C1 segment of cervical spinal cord (tissue), 14 donors: Measurements from ENCODE around the gene ZNF430.
A peak's percentile ranks its signal among the peaks of the same experiment; 100 is the strongest.
"Not testable (repeated sequence)": the region's sequence is repeated elsewhere in the genome, so short reads cannot be mapped to it uniquely, and the experiment has no call there.

Source experiments
- DNase-seq, 14 donors: peaks; one replicate each; lab custom pipeline; 2025; lab: John Stamatoyannopoulos, UW

Gene ZNF430

GRCh38 chr19:21020298-21021227, at the start of gene ZNF430:
TSS of gene ZNF430 (plus strand) at chr19:21020657. CDS start at chr19:21020801, 144 bp downstream.
- DNase-seq, result peak; percentile 50 to 94 (median 91)

DNA sequence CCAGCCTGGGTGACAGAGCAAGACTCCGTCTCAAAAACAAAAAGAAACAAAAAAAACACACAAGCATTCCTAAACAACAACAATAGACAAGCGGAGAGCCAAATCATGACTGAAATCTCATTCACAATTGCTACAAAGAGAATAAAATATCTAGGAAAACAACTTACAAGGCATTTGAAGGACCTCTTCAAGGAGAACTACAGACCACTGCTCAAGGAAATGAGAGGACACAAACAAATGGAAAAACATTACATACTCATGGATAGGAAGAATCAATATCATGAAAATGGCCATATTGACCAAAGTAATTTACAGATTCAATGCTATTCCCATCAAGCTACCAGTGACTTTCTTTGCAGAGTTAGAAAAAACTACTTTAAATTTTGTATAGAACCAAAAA, 27.7 kb upstream of the ZNF430 start:
- DNase-seq, result not testable (repeated sequence)

DNA sequence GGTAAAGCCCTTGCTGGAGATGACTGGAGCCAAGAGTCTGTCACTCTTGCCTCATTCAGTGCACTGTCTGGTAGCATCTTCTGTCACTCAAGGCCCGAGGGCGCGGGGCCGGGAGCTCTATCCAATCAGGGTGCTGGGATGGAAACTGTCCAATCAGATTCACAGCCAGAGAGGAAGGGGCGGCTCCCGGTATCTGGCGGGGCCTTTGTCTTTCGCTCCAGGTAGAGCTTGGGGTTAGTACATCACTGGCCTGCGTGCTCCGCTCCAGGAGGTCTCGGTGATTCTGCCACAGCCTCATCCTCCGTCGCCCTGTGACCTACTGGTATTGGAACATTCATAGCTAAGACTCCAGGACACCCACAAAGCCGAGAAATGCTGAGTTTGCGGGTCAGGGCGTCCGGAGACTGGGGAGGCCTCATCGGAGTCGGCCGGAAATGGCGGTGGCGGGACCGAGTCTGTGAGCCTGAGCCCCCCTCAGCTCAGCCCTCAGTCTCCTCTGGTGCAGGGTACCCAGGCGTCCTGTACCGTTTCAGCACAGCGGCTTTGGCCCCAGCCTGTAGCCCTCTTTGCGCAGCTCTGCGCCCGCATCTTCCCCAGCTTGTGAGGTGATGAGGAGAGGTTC, 20.6 kb upstream of the ZNF430 start:
- peak; percentile 18 to 89 (median 82) for DNase-seq

DNA sequence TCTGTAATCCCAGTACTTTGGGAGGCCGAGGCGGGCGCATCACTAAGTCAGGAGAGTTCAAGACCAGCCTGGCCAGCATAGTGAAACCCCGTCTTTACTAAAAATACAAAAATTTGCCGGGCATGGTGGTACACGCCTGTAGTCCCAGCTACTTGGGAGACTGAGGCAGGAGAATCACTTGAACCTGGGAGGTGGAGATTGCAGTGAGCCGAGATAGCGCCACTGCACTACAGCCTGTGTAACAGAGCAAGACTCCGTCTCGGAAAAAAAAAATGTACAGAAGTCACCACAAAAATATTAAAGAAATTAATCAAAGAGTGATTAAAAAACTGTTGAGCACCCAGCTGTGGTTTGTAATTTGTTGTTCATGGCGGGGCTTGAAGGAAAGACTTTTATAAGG, 781 bp downstream of the ZNF430 start:
- DNase-seq, result not testable (repeated sequence)

DNA sequence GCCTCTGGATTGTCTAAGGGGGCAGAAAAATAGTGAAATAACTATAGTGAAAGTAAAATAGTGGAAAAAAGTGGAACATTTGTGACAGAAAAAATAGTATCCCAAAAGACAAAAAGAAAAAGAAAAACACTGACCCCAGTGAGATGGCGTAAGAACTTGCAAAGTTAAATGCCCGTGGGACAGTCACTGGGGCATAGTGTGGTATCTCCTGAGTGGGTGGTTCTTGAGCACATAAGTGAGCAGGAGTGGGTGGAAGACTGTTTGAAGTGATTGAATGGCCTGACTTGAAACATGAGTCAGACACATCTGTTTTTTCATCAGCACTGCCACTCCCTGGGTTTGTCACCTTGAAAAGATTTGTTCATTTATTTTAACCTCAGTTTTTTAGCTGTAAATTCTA, 2.5 kb downstream of the ZNF430 start:
- no peak for DNase-seq

DNA sequence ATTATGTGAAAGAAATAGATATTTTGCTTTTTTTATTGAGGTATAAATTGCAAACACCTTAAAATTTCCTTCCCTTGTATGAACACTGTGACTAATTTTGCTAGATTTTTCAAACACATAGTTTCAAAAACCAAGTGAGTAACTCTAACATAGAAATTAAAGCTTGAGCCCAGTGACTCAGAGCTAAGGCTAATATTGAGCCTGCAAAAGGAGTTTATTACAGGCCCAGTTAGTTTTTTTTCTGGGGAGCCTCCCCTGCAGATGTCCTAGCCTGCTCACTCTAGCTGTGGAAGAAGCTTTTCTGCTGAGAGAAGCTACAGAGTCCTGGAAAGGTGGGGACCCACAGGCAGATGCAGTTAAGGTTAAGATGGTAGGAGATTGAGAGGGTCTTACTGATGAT, 3.4 kb downstream of the ZNF430 start:
- DNase-seq, result no peak

DNA sequence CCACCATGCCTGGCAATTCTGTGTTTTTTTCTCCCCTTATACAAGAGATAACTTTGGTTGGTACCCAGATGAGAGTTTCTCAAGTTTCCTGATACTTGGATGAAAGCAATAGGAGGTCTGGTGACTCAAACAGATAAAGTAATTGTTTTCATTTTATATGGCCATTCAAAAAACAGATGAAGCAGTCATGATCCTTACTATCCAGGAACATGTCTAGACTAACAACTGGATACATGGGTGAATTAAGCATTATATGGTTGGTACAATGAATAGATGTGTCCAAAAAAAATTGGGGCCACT, 8.5 kb downstream of the ZNF430 start:
- no peak for DNase-seq

DNA sequence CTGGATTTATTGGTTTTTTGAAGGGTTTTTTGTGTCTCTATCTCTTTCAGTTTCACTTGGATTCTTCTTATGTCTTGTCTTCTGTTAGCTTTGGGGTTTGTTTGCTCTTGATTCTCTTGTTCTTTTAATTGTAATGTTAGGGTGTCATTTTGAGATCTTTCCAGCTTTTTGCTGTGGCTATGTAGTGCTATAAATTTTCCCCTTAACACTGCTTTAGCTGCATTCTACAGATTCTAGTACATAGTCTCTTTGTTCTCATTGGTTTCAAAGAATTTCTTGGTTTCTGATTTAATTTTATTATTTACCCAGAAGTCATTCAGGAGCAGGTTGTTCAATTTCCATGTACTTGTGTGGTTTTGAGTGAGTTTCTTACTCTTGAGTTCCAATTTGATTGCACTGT, 24.6 kb downstream of the ZNF430 start:
- DNase-seq, result no peak

GRCh38 chr19:21046489-21046888, 26.0 kb downstream of the ZNF430 start:
- no peak for DNase-seq

- DNase-seq, result no peak
Measured at GRCh38 chr19:21047716-21048115, 27.3 kb downstream of the ZNF430 start.

- DNase-seq, result no peak
Measured at GRCh38 chr19:21052902-21053301, 32.4 kb downstream of the ZNF430 start.

DNA sequence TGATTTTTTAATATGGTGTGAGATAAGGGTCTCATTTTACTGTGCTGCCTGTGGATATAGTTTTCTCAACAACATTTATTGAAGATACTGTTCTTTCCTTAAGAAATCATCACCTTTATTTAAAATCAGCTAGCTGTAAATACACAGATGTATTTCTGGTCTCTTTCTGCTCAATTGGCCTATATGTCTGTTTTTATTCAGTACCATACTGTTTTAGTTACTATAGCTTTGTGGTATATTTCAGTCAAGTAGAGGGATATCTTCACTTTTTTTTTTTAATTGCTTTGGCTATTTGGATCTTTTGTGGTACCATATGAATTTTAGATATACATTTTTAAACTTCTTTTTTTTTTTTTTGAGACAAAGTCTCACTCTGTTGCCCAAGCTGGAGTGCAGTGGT, 44.9 kb downstream of the ZNF430 start:
- DNase-seq, result no peak

- peak; percentile 15 to 88 (median 78) for DNase-seq
Measured at GRCh38 chr19:21082011-21082975, 61.8 kb downstream of the ZNF430 start, which contains the start of gene ZNF714. TSS of gene ZNF714 (plus strand) at chr19:21082203. CDS start at chr19:21098269, 16,066 bp downstream.

- DNase-seq, result no peak
Measured at GRCh38 chr19:21084343-21084742, 63.9 kb downstream of the ZNF430 start.

GRCh38 chr19:21087871-21088270, 67.4 kb downstream of the ZNF430 start:
- DNase-seq, result no peak

DNA sequence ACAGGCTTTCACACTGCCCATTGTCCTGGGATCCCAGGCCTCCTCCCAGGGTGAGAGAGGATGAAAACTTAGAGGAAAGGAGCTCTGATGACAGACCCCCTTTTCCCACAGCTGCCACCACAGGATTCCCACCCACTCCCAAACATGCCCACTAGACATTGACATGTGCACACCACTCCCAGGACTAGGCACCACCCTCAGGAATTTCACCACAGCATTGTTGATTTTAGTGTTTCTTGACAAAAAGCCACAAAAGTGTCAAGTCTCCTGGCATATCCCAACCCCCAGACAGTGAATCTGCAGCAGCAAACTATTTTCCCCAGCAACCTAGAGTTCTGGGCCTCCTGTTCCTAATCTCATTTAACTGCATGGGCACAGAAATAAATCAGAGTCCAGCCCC, 71.7 kb downstream of the ZNF430 start:
- DNase-seq, result no peak

DNA sequence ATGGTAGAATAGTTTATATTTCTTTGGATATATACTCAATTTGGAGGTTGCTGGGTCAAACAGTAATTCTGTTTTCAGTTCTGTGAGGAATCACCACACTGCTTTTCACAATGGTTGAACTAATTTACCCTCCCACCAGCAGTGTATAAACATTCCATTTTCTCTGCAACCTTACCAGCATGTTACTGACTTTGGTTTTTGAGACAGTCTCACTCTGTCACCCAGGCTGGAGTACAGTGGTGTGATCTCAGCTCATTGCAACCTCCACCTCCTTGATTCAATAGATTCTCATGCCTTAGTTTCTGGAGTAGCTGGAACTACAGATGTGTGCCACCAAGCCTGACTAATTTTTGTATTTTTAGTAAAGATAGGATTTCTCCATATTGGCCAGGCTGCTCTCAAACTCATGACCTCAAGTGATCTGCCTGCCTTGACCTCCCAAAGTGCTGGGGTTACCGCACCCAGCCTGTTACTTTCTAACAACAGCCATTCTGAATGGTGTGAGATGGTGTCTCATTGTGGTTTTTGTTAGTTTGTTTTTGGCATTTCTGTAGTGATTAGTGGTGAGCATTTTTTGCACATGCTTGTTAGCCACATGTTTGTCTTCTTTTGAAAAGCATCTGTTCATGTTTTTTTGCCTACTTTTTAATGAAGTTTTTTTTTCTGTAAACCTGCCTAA, 74.0 kb downstream of the ZNF430 start:
- no peak for DNase-seq

DNA sequence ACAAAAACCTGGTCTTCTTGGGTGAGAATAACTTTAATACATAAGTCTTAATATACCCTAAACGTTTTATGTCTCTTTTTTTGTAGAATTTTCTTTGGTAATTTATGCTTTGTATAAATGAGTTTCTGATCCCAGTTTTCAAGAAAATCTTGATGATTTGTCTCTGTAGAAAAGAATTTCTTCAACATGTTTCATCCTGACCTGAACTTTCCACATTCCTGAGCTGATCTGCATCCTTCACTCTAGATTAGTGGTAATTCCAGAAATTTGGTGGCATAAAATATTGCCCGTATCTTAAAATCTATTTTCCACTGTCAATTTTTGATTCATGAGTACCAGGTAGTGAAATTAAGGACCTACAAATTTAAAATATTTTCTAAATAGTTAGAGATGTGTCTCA, 77.8 kb downstream of the ZNF430 start:
- DNase-seq, result no peak

DNA sequence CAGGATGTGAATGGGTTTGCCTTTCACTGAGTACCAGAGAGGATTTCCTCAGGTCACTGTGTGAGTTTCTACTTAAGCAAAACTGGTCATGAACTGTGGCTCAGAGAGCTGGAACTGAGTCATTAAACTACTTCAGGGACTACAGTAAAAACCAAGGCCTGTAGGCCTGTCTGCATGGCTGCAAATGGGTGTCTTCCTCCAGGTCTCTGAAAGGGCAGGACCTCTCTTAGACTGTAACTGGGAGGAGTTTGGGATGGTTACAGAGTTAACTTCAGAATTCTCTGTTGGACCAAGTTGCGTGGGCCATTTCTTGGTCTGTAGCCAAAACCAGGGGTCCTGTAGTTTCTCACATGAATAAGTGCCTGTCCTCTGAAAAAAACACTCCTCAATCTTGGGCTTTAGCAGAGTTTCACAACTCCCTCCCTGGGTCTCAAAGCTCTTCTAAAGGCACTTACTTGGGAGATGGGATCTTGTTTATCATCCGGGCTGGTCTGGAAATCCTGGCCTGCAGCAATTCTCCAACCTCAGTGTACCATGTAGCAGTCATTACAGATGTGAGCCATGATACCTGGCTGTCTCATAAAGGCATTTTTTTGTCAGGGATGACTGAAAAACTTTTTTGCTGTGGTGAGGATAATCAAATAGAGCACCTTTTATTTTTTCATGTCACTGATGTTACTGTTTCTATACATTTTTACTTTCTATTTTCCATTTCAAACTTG, 81.2 kb downstream of the ZNF430 start:
- no peak for DNase-seq

GRCh38 chr19:21109116-21109515, 88.7 kb downstream of the ZNF430 start:
- DNase-seq, result no peak
